Natural killer cell (primary cell): Measurements from ENCODE around the gene AP3D1. TPM values are rescaled to one million over a fixed set of nuclear protein-coding genes. Genes with fewer than 3 reads are reported as not detected.

Source experiments
- ATAC-seq, 3 donors: fragments of 150-1000 bp in 2 of 3; fragments of 200-7000 bp in 1 of 3; cut with Tn5 transposase; 1 replicate in 1 of 3; 2 replicates in 2 of 3; pipeline ENCODE4 v1.10.0; 2021; ENCODE audit warnings: mild to moderate bottlenecking in 2 of 3, moderate library complexity in 2 of 3
- DNase-seq, 2 donors: peaks; one replicate each; pipeline versions ENCODE4 v3.0.0 to v3.0.0-alpha.2; 2013 to 2021; ENCODE audit warnings: mixed read lengths in 1 of 2
- H3K27ac ChIP-seq: one replicate; pipeline ENCODE4 v1.5.1; 2013; ENCODE audit warnings: mild to moderate bottlenecking, low read length
- H3K27me3 ChIP-seq: one replicate; pipeline ENCODE4 v1.6.1; 2013; ENCODE audit warnings: low read length; ENCODE audit not compliant: control insufficient read depth, insufficient read depth
- H3K36me3 ChIP-seq: one replicate; pipeline ENCODE4 v1.6.1; 2013; ENCODE audit warnings: low read length; ENCODE audit not compliant: control insufficient read depth, insufficient read depth
- H3K4me1 ChIP-seq: one replicate; pipeline ENCODE4 v1.6.1; 2013; ENCODE audit warnings: low read length; ENCODE audit not compliant: control insufficient read depth, insufficient read depth
- H3K4me3 ChIP-seq: one replicate; pipeline ENCODE4 v1.5.1; 2013; ENCODE audit warnings: low read length
- H3K9me3 ChIP-seq: one replicate; pipeline ENCODE4 v1.6.1; 2013; ENCODE audit warnings: low read length; ENCODE audit not compliant: control insufficient read depth, insufficient read depth
- H3K27ac Mint-ChIP-seq, 2 donors: one replicate each; pipeline ENCODE4 v1.8.0; 2022; ENCODE audit warnings: mild to moderate bottlenecking in 2 of 2, mixed read lengths in 2 of 2, moderate library complexity in 1 of 2
- H3K27me3 Mint-ChIP-seq, 2 donors: one replicate each; pipeline ENCODE4 v1.8.0; 2022; ENCODE audit warnings: low read depth in 2 of 2, mixed read lengths in 2 of 2
- H3K36me3 Mint-ChIP-seq: one replicate; pipeline ENCODE4 v1.8.0; 2022; ENCODE audit warnings: mixed read lengths
- H3K4me1 Mint-ChIP-seq, 2 donors: one replicate each; pipeline ENCODE4 v1.8.0; 2022; ENCODE audit warnings: mixed read lengths in 2 of 2
- H3K4me3 Mint-ChIP-seq: one replicate; pipeline ENCODE4 v1.8.0; 2022; ENCODE audit warnings: mild to moderate bottlenecking, moderate library complexity, mixed read lengths
- H3K9me3 Mint-ChIP-seq, 2 donors: one replicate each; pipeline ENCODE4 v1.8.0; 2022; ENCODE audit warnings: mixed read lengths in 2 of 2
- WGBS: methylation state at CpG from one replicate; pipeline ENCODE4 v1.1.7; 2013; ENCODE audit warnings: missing lambda C conversion rate; ENCODE audit not compliant: insufficient coverage; 5-methylcytosine and 5-hydroxymethylcytosine counted together
- intact Hi-C: fragments of 100-400 bp; cut with micrococcal nuclease; formaldehyde crosslinking; loops from one replicate; pipeline ENCODE4 v1.14.2; 2022
- total RNA-seq, 4 donors: library from RNA; stranded (reverse); fragments of 120-200 nt in 1 of 4; gene quantifications; one replicate each; pipeline versions ENCODE4 v1.2.3 to v1.2.4, GENCODE V29; 2013 to 2022
- TF ChIP-seq, protein P1 (sequence below): fragments of 200-600 bp; IDR thresholded peaks from one replicate; pipeline ENCODE4 v1.8.0; 2022; ENCODE audit warnings: antibody characterized with exemption

Gene AP3D1
- total RNA-seq, 3 donors from 2014 or later (not counting 1 experiment from before 2014, with no cell fraction given) = 74.6 to 93.1 (median 87.5) TPM

DNA sequence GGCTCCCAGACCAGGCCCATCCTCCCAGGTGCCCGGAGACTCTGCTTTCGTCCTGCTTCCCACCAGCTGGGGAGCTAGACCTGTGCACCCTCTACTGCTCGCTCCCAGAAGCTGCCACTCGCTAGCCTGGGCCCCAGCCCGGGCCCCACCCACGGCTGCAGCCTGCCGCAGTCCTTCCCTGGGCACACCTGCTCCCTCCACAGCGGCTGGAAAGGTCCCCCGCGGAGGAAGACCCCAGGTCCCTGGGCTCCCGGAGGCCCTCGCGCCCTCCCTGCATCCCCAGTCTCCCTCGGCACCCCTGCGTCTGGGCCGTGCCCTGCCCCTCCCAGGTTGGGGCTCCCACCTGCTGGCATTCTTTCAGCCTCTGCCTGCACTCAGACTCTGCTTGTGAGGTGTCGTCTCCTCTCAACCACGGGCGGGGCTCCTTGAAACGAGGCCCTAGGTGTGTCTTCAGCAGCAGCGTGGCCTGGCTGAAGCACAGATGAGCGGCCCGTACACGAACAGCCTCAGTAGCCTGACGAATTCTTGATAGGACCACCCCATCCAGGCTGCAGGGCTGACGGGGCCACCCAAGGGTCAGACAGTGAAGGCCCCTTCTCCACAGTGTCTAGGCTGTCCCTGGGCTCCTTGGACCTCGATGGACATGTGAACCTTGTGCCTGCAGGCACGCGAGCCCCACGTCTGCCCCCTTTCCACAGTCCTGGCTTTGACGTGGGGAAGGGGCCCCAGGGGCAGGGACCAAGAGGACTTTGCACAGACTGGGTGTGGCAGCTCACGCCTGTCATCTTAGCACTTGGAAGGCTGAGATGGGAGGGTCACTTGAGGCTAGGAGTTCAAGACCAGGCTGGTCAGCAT lies 40.3 kb upstream of the AP3D1 start:
- Mint-ChIP-seq H3K27me3 (no peaks in the 10 kb centered on the region), H3K9me3 (no peaks in the 10 kb centered on the region), H3K36me3 (no peaks in the 10 kb centered on the region), H3K27ac (no peak overlapping the region), H3K4me3 (no peak overlapping the region), H3K4me1 (peaks cover 10 to 14% of the 10 kb centered on the region in 2 donors)
- H3K4me1 ChIP-seq = peaks cover 20% of the 10 kb centered on the region
- H3K9me3 ChIP-seq = no peaks in the 10 kb centered on the region
- intact Hi-C loops = no loop called here
- TF ChIP-seq, protein P1, sequence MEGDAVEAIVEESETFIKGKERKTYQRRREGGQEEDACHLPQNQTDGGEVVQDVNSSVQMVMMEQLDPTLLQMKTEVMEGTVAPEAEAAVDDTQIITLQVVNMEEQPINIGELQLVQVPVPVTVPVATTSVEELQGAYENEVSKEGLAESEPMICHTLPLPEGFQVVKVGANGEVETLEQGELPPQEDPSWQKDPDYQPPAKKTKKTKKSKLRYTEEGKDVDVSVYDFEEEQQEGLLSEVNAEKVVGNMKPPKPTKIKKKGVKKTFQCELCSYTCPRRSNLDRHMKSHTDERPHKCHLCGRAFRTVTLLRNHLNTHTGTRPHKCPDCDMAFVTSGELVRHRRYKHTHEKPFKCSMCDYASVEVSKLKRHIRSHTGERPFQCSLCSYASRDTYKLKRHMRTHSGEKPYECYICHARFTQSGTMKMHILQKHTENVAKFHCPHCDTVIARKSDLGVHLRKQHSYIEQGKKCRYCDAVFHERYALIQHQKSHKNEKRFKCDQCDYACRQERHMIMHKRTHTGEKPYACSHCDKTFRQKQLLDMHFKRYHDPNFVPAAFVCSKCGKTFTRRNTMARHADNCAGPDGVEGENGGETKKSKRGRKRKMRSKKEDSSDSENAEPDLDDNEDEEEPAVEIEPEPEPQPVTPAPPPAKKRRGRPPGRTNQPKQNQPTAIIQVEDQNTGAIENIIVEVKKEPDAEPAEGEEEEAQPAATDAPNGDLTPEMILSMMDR = no peak
- no peak for DNase-seq
- ATAC-seq = no peak
- no peaks in the 10 kb centered on the region for H3K27me3 ChIP-seq
- no peak overlapping the region for H3K4me3 ChIP-seq
- no peak overlapping the region for H3K27ac ChIP-seq
- WGBS = 90% methylated on average over 32 of the region's 32 CpGs
- H3K36me3 ChIP-seq = peaks cover 51% of the 10 kb centered on the region

DNA sequence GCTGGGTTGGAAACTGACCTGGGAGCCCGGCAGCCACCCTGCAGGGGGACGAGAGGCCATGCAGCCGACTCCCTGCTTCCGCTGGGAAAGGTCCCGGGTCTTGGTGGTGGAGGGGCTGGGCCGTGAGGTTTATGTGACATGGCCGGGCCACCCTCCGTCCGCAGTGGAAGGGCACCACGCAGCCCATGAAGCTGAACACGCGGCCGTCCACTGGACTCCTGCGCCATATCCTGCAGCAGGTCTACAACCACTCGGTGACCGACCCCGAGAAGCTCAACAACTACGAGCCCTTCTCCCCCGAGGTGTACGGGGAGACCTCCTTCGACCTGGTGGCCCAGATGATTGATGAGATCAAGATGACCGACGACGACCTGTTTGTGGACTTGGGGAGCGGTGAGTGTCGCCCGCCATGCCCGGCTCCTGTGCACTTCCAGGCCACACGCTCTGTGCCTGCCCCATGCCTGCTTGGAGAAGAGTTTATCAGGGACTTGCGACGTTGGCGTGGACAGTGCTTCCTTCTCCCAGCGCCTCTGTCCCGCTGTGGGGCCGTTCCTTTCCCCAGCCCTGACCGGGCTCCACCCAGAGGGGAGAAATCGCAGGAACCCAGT lies 39.6 kb upstream of the AP3D1 start:
- peaks cover 57% of the 10 kb centered on the region for H3K36me3 ChIP-seq
- Mint-ChIP-seq H3K4me3 (no peak overlapping the region), H3K36me3 (no peaks in the 10 kb centered on the region), H3K4me1 (peaks cover 10 to 12% of the 10 kb centered on the region in 2 donors), H3K27ac (no peak overlapping the region), H3K27me3 (no peaks in the 10 kb centered on the region), H3K9me3 (no peaks in the 10 kb centered on the region)
- intact Hi-C loops = no loop called here
- peaks cover 20% of the 10 kb centered on the region for H3K4me1 ChIP-seq
- DNase-seq (no peak), ATAC-seq (no peak)
- H3K27me3 ChIP-seq = no peaks in the 10 kb centered on the region
- 98% methylated on average over 37 of the region's 37 CpGs for WGBS
- no peak overlapping the region for H3K4me3 ChIP-seq
- H3K9me3 ChIP-seq = no peaks in the 10 kb centered on the region
- TF ChIP-seq, protein P1 = no peak
- H3K27ac ChIP-seq = no peak overlapping the region

DNA sequence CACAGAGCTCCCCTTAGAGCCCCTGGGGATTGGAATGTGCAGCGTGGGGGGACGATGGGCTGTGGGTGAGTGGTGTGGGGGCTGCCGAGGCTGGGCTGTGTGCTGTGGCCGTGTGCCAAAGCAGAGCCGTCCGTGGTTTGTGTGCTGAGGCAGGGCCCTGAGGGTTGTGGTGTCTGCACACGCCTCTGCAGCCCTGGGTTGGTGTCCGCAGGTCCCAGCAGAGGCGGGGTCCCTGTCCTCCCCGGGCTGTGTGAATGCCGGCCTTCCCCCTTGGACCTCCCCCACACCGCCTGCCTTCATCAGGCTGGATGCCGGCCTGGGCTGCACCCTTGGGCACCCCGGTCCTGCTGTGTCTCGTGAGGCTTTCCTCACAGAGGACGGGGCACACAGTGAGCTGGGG lies 38.5 kb upstream of the AP3D1 start:
- no peaks in the 10 kb centered on the region for H3K27me3 ChIP-seq
- no peaks in the 10 kb centered on the region for H3K9me3 ChIP-seq
- TF ChIP-seq, protein P1 = no peak
- ATAC-seq (peak in 2 of 3 donors; percentile 26 to 30), DNase-seq (no peak)
- no peaks in the 10 kb centered on the region for H3K27me3 Mint-ChIP-seq
- peak overlapping the region; percentile 16 to 62 for H3K27ac Mint-ChIP-seq
- H3K27ac ChIP-seq = no peak overlapping the region
- H3K36me3 Mint-ChIP-seq = no peaks in the 10 kb centered on the region
- 48% methylated on average over 16 of the region's 16 CpGs for WGBS
- no peak overlapping the region for H3K4me3 ChIP-seq
- no peak overlapping the region for H3K4me3 Mint-ChIP-seq
- no peaks in the 10 kb centered on the region for H3K9me3 Mint-ChIP-seq
- peaks cover 51% of the 10 kb centered on the region for H3K36me3 ChIP-seq
- intact Hi-C loops = no loop called here
- peaks cover 20% of the 10 kb centered on the region for H3K4me1 ChIP-seq
- peaks cover 13 to 16% of the 10 kb centered on the region in 2 donors for H3K4me1 Mint-ChIP-seq
